ENCODE data around the gene THAP7. TPM values are rescaled to one million over a fixed set of nuclear protein-coding genes. Genes with fewer than 3 reads are reported as not detected.

THAP7 gene
- total and polyA plus RNA-seq, 2 donors (not counting 3 experiments of a cell fraction or from before 2014, with no cell fraction given) = 13.5 to 24.4 TPM

DNA sequence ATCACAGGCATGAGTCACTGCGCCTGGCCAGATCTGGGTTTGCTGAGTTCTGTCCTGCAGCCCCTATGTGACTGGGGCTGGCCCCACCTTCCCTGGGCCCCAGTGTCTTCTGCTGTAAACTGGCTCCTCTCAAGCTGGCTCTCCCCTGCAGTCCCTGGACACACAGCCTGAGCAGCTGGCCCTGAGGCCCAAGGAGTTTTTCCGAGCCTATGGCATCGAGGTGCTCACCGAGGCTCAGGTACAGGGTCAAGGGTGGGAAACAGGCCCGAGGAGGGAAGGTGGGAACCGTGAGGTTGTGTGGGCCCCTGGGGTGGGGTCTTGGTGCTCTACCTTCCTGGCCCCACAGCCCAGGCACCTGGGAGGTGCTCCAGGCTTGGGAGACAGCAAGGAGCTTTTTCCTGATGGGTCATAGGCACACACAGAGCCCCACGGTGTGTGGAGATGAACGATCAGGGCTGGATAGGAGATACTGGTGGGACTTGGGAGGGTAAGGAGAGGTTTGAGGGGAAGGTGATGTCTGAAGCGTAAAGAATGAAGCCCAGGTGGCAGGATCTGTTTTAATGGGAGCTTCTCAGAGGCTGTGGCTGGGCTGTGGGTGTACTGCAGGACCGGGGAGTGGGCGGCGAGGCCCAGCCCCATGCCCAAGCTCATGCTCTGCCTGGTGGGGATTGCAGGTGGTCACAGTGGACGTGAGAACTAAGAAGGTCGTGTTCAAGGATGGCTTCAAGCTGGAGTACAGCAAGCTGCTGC lies 26.2 kb downstream of the THAP7 start:
- BruUV-seq (replicated peaks) = no TSS peak
- TF ChIP-seq GATA2 (IDR thresholded peaks at IDR 0.05; ENCODE audit: insufficient read depth, insufficient read length, low read depth, low read length) = no peak
- TF ChIP-seq POLR2AphosphoS5 (IDR thresholded peaks at IDR 0.05; ENCODE audit: insufficient read depth, low read depth, low read length) = no peak
- TF ChIP-seq FOS (IDR thresholded peaks at IDR 0.05; ENCODE audit: borderline replicate concordance, insufficient read depth, low read length) = no peak
- no peak for TF ChIP-seq JUN (IDR thresholded peaks at IDR 0.05; ENCODE audit: borderline replicate concordance, insufficient read depth, insufficient read length, low read depth)
- TF ChIP-seq MYC (IDR thresholded peaks at IDR 0.05; ENCODE audit: low read depth, low read length) = no peak
- no peak for TF ChIP-seq EZH2 (IDR thresholded peaks at IDR 0.05; ENCODE audit: borderline replicate concordance, low read depth, low read length, severe bottlenecking)
- TF ChIP-seq POLR2A (IDR thresholded peaks at IDR 0.05; ENCODE audit: low read depth, low read length) = no peak
- TF ChIP-seq, protein P1, sequence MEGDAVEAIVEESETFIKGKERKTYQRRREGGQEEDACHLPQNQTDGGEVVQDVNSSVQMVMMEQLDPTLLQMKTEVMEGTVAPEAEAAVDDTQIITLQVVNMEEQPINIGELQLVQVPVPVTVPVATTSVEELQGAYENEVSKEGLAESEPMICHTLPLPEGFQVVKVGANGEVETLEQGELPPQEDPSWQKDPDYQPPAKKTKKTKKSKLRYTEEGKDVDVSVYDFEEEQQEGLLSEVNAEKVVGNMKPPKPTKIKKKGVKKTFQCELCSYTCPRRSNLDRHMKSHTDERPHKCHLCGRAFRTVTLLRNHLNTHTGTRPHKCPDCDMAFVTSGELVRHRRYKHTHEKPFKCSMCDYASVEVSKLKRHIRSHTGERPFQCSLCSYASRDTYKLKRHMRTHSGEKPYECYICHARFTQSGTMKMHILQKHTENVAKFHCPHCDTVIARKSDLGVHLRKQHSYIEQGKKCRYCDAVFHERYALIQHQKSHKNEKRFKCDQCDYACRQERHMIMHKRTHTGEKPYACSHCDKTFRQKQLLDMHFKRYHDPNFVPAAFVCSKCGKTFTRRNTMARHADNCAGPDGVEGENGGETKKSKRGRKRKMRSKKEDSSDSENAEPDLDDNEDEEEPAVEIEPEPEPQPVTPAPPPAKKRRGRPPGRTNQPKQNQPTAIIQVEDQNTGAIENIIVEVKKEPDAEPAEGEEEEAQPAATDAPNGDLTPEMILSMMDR (IDR thresholded peaks at IDR 0.05; ENCODE audit: extremely low read depth in 1 of 2, insufficient read depth in 1 of 2, low read depth in 1 of 2, low read length in 2 of 2) = no peak
- no peak for TF ChIP-seq MAX (IDR thresholded peaks at IDR 0.05; ENCODE audit: insufficient read depth, insufficient read length)
- no peak overlapping the region for H3K27ac ChIP-seq (ENCODE audit: insufficient read depth, low read depth, low read length)
- H2AFZ ChIP-seq (ENCODE audit: low read depth, low read length) = no peak overlapping the region
- dilution Hi-C loops (cut with MboI; ENCODE audit: extremely low pct_ligation_motif_present, low sequenced_read_pairs) = no loop called here
- ChIA-PET CTCF (interaction anchor here (0.6 to 1.3 kb wide), 5 partner anchors 14 to 122 kb away, joined by 3 to 5 read pairs (median 3); no protein-coding TSS in a partner anchor), POLR2A (no interaction called here)
- no peak overlapping the region for H3K9ac ChIP-seq (replicated peaks; ENCODE audit: extremely low read depth, insufficient read depth, low read length)
- intact Hi-C loops (cut with micrococcal nuclease) = no loop called here
- H4K20me1 ChIP-seq (replicated peaks; ENCODE audit: control insufficient read depth, extremely low read depth, insufficient read depth, low read length) = no peaks in the 10 kb centered on the region
- DNase-seq (ENCODE audit: low read depth, low spot score) = no peak
- no peak overlapping the region for H3K4me2 ChIP-seq (ENCODE audit: insufficient read depth, low read length)
- H3K9me3 ChIP-seq (replicated peaks; ENCODE audit: control insufficient read depth, insufficient read depth, low read length) = peaks cover 5% of the 10 kb centered on the region
- H3K4me3 ChIP-seq (replicated peaks in 1 of 3; ENCODE audit: insufficient read depth in 1 of 3, low read depth in 1 of 3, low read length in 3 of 3) = no peak overlapping the region
- peaks cover 8% of the 10 kb centered on the region for H3K4me1 ChIP-seq (ENCODE audit: control insufficient read depth, extremely low read depth, insufficient read depth, low read length)
- no peaks in the 10 kb centered on the region for H3K9me1 ChIP-seq (replicated peaks; ENCODE audit: control insufficient read depth, extremely low read depth, insufficient read depth, low read length)
- no peaks in the 10 kb centered on the region for H3K27me3 ChIP-seq (ENCODE audit: control insufficient read depth in 2 of 2, insufficient read depth in 2 of 2, low read length in 2 of 2)
- no peaks in the 10 kb centered on the region for H3K36me3 ChIP-seq (ENCODE audit: control insufficient read depth in 2 of 2, extremely low read depth in 1 of 2, insufficient read depth in 2 of 2, low read length in 2 of 2)
- no peak for FAIRE-seq
- no peaks in the 10 kb centered on the region for H3K79me2 ChIP-seq (ENCODE audit: control insufficient read depth, insufficient read depth, low read length)

Data from endothelial cell of umbilical vein (primary cell).